H9 (cell line): Measurements from ENCODE around the gene PARP2. TPM values are rescaled to one million over a fixed set of nuclear protein-coding genes. Genes with fewer than 3 reads are reported as not detected.

ENCODE experiments used
- DNase-seq: peaks from one replicate; pipeline ENCODE4 v3.0.0-alpha.2; 2017
- H2AFZ ChIP-seq: one replicate; pipeline ENCODE4 v1.6.1; 2013; ENCODE audit warnings: mild to moderate bottlenecking, low read length, control low read depth, moderate library complexity
- H2AK5ac ChIP-seq: 2 replicates; pipeline ENCODE4 v1.6.1; 2013; ENCODE audit warnings: low read length, control low read depth, mixed read lengths; ENCODE audit not compliant: insufficient read length
- H2BK120ac ChIP-seq: one replicate; pipeline ENCODE4 v1.6.1; 2013; ENCODE audit warnings: low read depth, mild to moderate bottlenecking, low read length, control low read depth, inconsistent platforms; ENCODE audit not compliant: poor library complexity, severe bottlenecking
- H2BK12ac ChIP-seq: 2 replicates; pipeline ENCODE4 v1.6.1; 2013; ENCODE audit warnings: low read length, control low read depth, mixed read lengths, low read depth; ENCODE audit not compliant: insufficient read length
- H2BK15ac ChIP-seq: 2 replicates; pipeline ENCODE4 v1.6.1; 2013; ENCODE audit warnings: low read depth, low read length, control low read depth
- H2BK20ac ChIP-seq: one replicate; pipeline ENCODE4 v1.6.1; 2013; ENCODE audit warnings: low read depth, mild to moderate bottlenecking, low read length, control low read depth, inconsistent platforms; ENCODE audit not compliant: poor library complexity, severe bottlenecking
- H2BK5ac ChIP-seq: 2 replicates; pipeline ENCODE4 v1.6.1; 2013; ENCODE audit warnings: low read length, control low read depth, mixed read lengths; ENCODE audit not compliant: insufficient read length
- H3K14ac ChIP-seq: 2 replicates; pipeline ENCODE4 v1.6.1; 2013; ENCODE audit warnings: low read length, control low read depth; ENCODE audit not compliant: insufficient read depth
- H3K18ac ChIP-seq: 2 replicates; pipeline ENCODE4 v1.6.1; 2013; ENCODE audit warnings: low read depth, mild to moderate bottlenecking, mixed read lengths, low read length, control low read depth; ENCODE audit not compliant: insufficient read length
- H3K23ac ChIP-seq: 2 replicates; pipeline ENCODE4 v1.6.1; 2013; ENCODE audit warnings: low read length, control low read depth, mixed read lengths, low read depth; ENCODE audit not compliant: insufficient read length
- H3K23me2 ChIP-seq: 2 replicates; pipeline ENCODE4 v1.6.1; 2013; ENCODE audit warnings: low read depth, mild to moderate bottlenecking, mixed read lengths, low read length, control low read depth; ENCODE audit not compliant: insufficient read length, poor library complexity, severe bottlenecking
- H3K27ac ChIP-seq: 2 replicates; pipeline ENCODE4 v1.5.1; 2013; ENCODE audit warnings: low read length, control low read depth, mixed read lengths, low read depth; ENCODE audit not compliant: insufficient read length
- H3K27me3 ChIP-seq: 2 replicates; pipeline ENCODE4 v1.6.1; 2013; ENCODE audit warnings: low read length, control low read depth, inconsistent platforms; ENCODE audit not compliant: insufficient read depth
- H3K4ac ChIP-seq: 2 replicates; pipeline ENCODE4 v1.6.1; 2013; ENCODE audit warnings: low read depth, mild to moderate bottlenecking, control low read depth, inconsistent platforms, low read length, moderate library complexity
- H3K4me1 ChIP-seq: 2 replicates; pipeline ENCODE4 v1.6.1; 2013; ENCODE audit warnings: low read length, control low read depth, inconsistent platforms; ENCODE audit not compliant: insufficient read depth
- H3K4me2 ChIP-seq: 2 replicates; pipeline ENCODE4 v1.6.1; 2013; ENCODE audit warnings: low read length, control low read depth, mixed read lengths; ENCODE audit not compliant: insufficient read length, insufficient read depth
- H3K56ac ChIP-seq: 2 replicates; pipeline ENCODE4 v1.6.1; 2013; ENCODE audit warnings: low read depth, mild to moderate bottlenecking, mixed read lengths, low read length, control low read depth; ENCODE audit not compliant: insufficient read length
- H3K79me1 ChIP-seq: 2 replicates; pipeline ENCODE4 v1.6.1; 2013; ENCODE audit warnings: low read depth, mild to moderate bottlenecking, moderate library complexity, low read length, control low read depth, inconsistent platforms; ENCODE audit not compliant: insufficient read depth, poor library complexity, severe bottlenecking
- H3K79me2 ChIP-seq: 2 replicates; pipeline ENCODE4 v1.6.1; 2013; ENCODE audit warnings: low read length, control low read depth, inconsistent platforms; ENCODE audit not compliant: insufficient read depth
- H3K9ac ChIP-seq: 2 replicates; pipeline ENCODE4 v1.6.1; 2013; ENCODE audit warnings: low read length, control low read depth, mixed read lengths; ENCODE audit not compliant: insufficient read length; ENCODE audit errors: extremely low read depth
- H3K9me3 ChIP-seq: one replicate; pipeline ENCODE4 v1.6.1; 2013; ENCODE audit warnings: low read depth, low read length, inconsistent platforms; ENCODE audit not compliant: control insufficient read depth
- H3T11ph ChIP-seq: one replicate; pipeline ENCODE4 v1.6.1; 2013; ENCODE audit warnings: mild to moderate bottlenecking, low read length, control low read depth, inconsistent platforms
- H4K20me1 ChIP-seq: one replicate; pipeline ENCODE4 v1.6.1; 2013; ENCODE audit not compliant: control insufficient read depth, insufficient read length, insufficient read depth
- H4K5ac ChIP-seq: 2 replicates; pipeline ENCODE4 v1.6.1; 2013; ENCODE audit warnings: low read depth, mild to moderate bottlenecking, mixed read lengths, low read length, control low read depth; ENCODE audit not compliant: insufficient read length
- H4K8ac ChIP-seq: replicated peaks from 2 replicates; pipeline ENCODE4 v1.6.1; 2013; ENCODE audit warnings: low read length, control low read depth, mixed read lengths, low read depth; ENCODE audit not compliant: insufficient read length
- H4K91ac ChIP-seq: 2 replicates; pipeline ENCODE4 v1.6.1; 2013; ENCODE audit warnings: low read depth, mild to moderate bottlenecking, moderate library complexity, mixed read lengths, low read length, control low read depth; ENCODE audit not compliant: insufficient read length
- H3K27ac Mint-ChIP-seq, 3 experiments: 2 replicates in 2 of 3; 3 replicates in 1 of 3; pipeline ENCODE4 v1.8.0; 2020 to 2021; ENCODE audit warnings: mixed read lengths in 3 of 3, mild to moderate bottlenecking in 1 of 3, moderate library complexity in 1 of 3
- H3K27me3 Mint-ChIP-seq: 2 replicates; pipeline ENCODE4 v1.8.0; 2021; ENCODE audit warnings: low read depth, mild to moderate bottlenecking, moderate library complexity, mixed read lengths
- H3K36me3 Mint-ChIP-seq, 3 experiments: 2 replicates in 2 of 3; 3 replicates in 1 of 3; pipeline ENCODE4 v1.8.0; 2020 to 2021; ENCODE audit warnings: low read depth in 3 of 3, mixed read lengths in 3 of 3; ENCODE audit not compliant: insufficient read depth in 1 of 3
- H3K4me1 Mint-ChIP-seq, 2 experiments: 2 replicates each; pipeline ENCODE4 v1.8.0; 2020; ENCODE audit warnings: mixed read lengths in 2 of 2
- H3K4me3 Mint-ChIP-seq, 2 experiments: 2 replicates in 1 of 2; 3 replicates in 1 of 2; pipeline ENCODE4 v1.8.0; 2020 to 2021; ENCODE audit warnings: mild to moderate bottlenecking in 2 of 2, mixed read lengths in 2 of 2, moderate library complexity in 1 of 2
- H3K9me3 Mint-ChIP-seq, 2 experiments: 2 replicates in 1 of 2; 3 replicates in 1 of 2; pipeline ENCODE4 v1.8.0; 2020; ENCODE audit warnings: mild to moderate bottlenecking in 2 of 2, mixed read lengths in 2 of 2, moderate library complexity in 1 of 2
- WGBS: extraction: QIAGEN DNeasy Blood & Tissue Kit; methylation state at CpG from one replicate; pipeline ENCODE4 v1.1.7; 2013; ENCODE audit warnings: missing lambda C conversion rate, low lambda C conversion rate, mixed read lengths; ENCODE audit not compliant: insufficient read length; ENCODE audit errors: extremely low coverage; 5-methylcytosine and 5-hydroxymethylcytosine counted together
- total RNA-seq: library from RNA; stranded (reverse); gene quantifications from 2 replicates; pipeline ENCODE4 v1.2.1, GENCODE V29; 2021
- TF ChIP-seq, protein P1 (sequence below): fragments of 200-600 bp; sonication (generic); conservative IDR thresholded peaks from 3 replicates; pipeline ENCODE4 v1.8.0; 2021; ENCODE audit warnings: antibody characterized with exemption, mild to moderate bottlenecking

Gene PARP2
- total RNA-seq, 1 experiment from 2014 or later = 25.4 TPM

DNA sequence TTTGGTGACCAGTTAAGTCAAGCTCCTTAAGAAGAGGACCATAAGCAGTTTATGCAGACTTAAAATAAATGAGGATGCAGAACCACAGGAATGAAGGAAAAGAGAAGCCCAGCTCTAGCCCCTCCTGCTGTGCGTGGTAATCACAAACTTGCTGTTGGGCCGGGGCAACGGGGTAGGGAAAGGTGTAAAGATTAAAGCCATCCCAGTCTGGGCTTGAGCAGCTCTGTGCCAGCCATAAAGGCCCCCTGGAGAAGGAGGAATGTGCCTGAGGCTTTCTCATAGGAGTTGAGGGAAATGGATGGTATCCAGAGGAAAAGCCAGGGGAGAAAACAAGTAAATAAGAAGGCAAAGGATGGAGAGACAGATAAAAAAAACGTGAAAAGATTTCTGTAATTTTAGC lies 44.7 kb downstream of the PARP2 start:
- H3K4me1 Mint-ChIP-seq = peaks cover 9% of the 10 kb centered on the region in 2 experiments; a peak in 3 of 4 replicates
- Histone ChIP-seq H3K27me3 (no peaks in the 10 kb centered on the region), H3K79me1 (no peaks in the 10 kb centered on the region), H2BK20ac (no peak overlapping the region), H3K27ac (no peak overlapping the region), H3K4me2 (no peak overlapping the region), H3K23ac (no peak overlapping the region), H3K14ac (no peak overlapping the region), H3K23me2 (no peaks in the 10 kb centered on the region), H2BK12ac (no peak overlapping the region), H3K9ac (no peak overlapping the region), H3K79me2 (no peaks in the 10 kb centered on the region), H4K20me1 (no peaks in the 10 kb centered on the region), H3K4ac (no peak overlapping the region), H3K18ac (no peak overlapping the region), H4K8ac (no peak overlapping the region), H4K5ac (no peak overlapping the region), H3K4me1 (no peaks in the 10 kb centered on the region), H2BK5ac (no peak overlapping the region), H3T11ph (no peak overlapping the region), H2AFZ (no peak overlapping the region), H3K9me3 (no peaks in the 10 kb centered on the region), H4K91ac (no peak overlapping the region), H2BK15ac (no peak overlapping the region), H2BK120ac (no peak overlapping the region), H2AK5ac (no peak overlapping the region), H3K56ac (no peak overlapping the region)
- no peak for DNase-seq
- peaks cover 28 to 79% (median 71%) of the 10 kb centered on the region in 3 experiments; a peak in 6 of 7 replicates for H3K36me3 Mint-ChIP-seq
- no peaks in the 10 kb centered on the region; a peak in 1 of 5 replicates for H3K9me3 Mint-ChIP-seq
- WGBS = no CpG with 5 or more reads among the region's 4 CpGs
- H3K27ac Mint-ChIP-seq = peak overlapping the region in 2 of 3 experiments; percentile 62 to 74; a peak in 3 of 7 replicates
- H3K4me3 Mint-ChIP-seq = no peak overlapping the region
- no peaks in the 10 kb centered on the region for H3K27me3 Mint-ChIP-seq
- TF ChIP-seq, protein P1, sequence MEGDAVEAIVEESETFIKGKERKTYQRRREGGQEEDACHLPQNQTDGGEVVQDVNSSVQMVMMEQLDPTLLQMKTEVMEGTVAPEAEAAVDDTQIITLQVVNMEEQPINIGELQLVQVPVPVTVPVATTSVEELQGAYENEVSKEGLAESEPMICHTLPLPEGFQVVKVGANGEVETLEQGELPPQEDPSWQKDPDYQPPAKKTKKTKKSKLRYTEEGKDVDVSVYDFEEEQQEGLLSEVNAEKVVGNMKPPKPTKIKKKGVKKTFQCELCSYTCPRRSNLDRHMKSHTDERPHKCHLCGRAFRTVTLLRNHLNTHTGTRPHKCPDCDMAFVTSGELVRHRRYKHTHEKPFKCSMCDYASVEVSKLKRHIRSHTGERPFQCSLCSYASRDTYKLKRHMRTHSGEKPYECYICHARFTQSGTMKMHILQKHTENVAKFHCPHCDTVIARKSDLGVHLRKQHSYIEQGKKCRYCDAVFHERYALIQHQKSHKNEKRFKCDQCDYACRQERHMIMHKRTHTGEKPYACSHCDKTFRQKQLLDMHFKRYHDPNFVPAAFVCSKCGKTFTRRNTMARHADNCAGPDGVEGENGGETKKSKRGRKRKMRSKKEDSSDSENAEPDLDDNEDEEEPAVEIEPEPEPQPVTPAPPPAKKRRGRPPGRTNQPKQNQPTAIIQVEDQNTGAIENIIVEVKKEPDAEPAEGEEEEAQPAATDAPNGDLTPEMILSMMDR = no peak
